Activated CD4-positive, alpha-beta T cell treated with anti-CD3 and anti-CD28 coated beads, Interleukin-10, Interleukin-2, amounts not matched to agents 100 ng/mL and 50 ng/mL, durations not matched to agents 16 hours and 8 hours (primary cell): Measurements from ENCODE around the gene NAALADL2.
"Not testable (repeated sequence)": the region's sequence is repeated elsewhere in the genome, so short reads cannot be mapped to it uniquely, and the experiment has no call there.

ENCODE experiments used
- DNase-seq: peaks from one replicate; pipeline ENCODE4 v3.0.0-alpha.2; 2020

The NAALADL2 gene

DNA sequence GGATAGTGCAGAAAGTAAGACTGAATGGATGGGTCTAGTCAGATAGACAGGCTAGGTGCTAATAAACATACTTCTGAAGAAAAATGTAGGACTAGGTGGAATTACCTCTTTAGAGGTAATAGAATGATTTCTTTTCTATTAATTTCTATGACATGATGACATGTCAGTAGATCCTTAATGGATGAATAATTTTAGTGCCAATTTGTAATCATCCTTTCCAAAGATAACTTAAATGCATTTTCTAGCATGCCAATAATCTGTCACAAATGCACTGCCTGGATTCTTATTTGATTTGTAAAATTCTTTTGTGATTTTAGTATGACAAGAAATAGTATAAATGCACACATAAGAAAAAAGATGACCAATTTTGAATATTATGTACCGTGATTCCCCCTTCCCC, 356.7 kb downstream of the NAALADL2 start:
- no peak for DNase-seq

DNA sequence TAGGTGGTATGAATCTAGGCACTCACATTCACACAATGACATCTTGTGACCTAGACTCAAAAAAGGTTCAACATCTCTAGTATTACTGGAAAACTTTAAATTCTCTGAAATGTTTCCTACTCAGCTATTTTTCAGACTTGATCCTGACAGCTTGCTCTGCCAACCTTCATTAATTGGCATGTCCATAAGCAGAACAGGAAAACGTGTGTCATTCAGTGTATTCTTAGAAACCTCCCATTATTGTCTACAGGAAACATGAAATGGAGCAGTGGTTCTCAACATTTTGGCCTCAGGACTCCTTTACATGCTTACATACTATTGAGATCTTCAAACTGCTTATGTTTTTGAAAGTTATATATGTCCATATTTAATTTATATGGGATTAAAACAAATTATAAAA, 363.2 kb downstream of the NAALADL2 start:
- DNase-seq, result no peak

DNA sequence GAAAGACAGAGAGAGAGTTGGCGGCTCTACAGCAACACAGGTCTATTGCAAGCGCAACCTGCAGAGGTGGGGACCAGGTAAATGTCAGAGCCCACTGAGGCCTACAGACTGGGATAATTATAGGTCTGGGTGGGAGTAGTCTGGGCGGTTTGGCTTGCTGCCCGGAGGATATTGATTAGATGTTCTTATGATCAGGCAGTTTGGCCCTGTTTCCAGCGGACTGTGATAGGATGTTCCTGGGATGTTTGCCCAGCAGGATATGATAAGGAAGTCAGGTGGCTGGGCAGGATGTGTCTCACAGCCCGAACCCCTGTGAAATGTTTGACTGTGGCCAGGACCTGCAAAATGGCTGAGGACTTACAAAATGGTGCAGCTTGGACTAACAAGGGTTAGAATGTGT, 364.9 kb downstream of the NAALADL2 start:
- no peak for DNase-seq

DNA sequence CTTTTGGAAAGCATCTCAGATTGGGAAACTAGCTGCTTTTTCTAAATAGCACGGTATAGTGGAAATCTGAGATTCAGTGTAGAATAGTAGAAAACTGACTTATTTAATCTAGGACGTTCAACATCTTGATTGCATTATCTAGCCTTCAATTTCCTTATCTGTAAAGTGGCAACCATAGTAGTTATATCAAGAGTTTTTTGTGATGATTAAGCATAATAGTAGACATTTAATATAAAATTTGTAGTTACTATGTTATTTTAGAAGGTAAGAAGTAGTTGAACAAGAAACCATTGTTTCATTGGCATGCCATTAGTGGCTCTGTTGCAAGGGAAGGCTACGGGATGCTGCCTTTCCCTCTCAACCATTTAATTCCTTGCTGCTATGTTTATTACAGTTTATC, 367.3 kb downstream of the NAALADL2 start:
- DNase-seq, result no peak

DNA sequence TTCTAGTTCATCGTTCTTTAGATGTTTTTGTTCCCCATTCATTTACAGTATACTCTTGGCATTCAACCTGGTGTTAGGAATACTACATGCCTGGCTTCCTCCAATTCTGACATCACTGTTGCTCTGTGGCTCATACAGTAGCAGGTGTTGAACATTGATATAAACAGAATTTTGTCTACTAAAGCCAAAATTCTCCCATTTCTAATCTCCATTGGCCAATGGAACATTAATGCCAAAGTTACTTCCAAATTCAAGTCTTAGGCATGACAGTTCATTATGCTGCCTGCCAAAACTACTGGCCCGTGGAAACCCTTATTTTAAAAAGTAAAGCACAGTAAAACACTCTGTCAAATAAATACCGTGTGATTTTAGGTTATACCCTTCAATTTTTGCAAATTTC, 368.0 kb downstream of the NAALADL2 start:
- DNase-seq, result no peak

DNA sequence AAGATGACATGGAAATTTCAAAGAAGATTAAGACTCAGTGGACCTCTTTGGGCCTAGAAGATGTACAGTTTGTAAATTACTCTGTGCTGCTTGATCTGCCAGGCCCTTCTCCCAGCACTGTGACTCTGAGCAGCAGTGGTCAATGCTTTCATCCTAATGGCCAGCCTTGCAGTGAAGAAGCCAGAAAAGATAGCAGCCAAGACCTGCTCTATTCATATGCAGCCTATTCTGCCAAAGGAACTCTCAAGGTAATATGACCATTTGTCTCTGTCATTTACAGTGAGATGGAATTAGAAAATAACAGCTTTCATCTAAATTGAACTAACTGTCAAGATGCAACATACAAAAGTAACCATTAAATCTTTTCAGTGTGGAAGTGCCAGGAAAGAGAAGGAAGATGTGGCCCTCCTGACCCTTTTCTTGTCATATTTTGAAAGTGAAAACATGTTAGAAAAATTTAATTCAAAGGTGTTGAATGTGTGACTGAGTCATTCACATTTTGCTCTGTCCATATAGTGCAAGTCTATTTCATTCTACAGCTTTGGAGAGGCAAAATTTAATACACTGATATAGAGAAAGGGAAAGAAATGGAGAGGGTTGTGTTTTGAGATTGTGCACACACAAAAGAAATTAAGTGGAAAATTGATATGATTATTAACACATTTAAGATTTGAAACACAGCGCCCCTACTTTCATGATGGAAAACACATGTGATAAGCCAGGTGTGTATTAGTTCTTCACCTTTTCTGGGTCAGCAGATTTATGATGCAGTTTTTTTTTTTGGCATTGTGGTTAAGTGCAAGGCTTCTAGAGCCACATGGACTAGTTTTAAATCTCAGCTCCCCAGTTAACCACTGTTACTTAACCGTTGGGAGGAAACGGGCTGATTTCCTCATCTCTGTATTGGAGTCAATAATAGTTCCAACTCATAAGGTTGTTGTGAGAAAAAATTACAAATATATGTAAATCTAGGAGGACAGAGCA, 375.1 kb downstream of the NAALADL2 start:
- DNase-seq, result no peak

DNA sequence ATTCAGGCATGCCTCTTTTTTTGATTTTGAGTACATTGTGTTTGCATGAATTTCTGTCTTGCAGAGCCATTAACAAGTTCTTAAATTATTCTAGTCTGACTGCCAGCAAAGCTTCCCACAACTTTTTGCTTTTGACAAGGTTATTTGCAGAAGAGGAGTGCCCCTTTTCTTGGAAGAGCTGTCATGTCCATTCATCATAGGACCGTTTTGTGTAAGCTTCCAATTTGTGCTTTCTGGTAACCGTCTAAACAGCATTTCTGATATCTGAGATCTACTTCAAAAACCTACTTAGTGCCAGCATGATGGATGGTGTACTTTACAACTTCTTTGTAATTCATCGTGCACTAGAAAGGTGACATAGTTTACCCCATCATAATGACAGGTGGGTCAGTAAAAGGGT, 379.7 kb downstream of the NAALADL2 start:
- DNase-seq, result no peak

DNA sequence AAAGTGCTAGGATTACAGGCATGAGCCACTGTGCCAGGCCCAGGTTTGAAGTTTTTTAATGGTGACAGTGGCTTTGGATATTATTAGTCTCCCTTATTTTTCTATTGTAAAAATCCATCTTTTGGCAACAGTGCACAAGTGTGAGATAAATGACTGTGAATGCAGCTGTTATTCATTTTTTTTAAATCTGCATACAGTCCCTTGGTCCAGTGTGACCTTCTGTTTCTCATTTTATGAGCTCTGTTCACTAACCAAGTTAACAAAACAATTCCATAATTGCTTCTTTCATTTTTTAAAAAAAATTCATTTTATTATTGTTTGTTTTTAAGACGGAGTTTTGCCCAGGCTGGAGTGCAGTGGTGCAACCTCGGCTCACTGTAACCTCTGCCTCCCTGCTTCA, 381.8 kb downstream of the NAALADL2 start:
- DNase-seq, result no peak

DNA sequence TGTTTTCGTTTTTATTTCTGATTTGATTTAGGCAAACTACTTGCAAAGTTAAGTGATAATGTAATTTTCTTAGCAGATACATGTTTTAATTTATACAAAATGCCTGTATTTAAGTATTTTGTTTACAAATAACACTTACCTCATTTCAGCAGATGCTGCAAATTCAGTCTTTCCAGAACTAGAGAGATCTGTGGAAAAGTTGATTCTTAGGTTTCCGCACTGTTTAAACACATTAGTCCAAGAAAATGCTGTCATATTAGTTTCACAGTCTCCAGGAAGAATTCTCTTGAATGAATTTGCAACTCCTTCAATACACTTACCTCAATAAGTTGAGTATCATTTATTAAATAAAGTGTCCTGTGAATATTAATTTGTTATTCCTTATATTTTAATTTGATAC, 383.1 kb downstream of the NAALADL2 start:
- no peak for DNase-seq

DNA sequence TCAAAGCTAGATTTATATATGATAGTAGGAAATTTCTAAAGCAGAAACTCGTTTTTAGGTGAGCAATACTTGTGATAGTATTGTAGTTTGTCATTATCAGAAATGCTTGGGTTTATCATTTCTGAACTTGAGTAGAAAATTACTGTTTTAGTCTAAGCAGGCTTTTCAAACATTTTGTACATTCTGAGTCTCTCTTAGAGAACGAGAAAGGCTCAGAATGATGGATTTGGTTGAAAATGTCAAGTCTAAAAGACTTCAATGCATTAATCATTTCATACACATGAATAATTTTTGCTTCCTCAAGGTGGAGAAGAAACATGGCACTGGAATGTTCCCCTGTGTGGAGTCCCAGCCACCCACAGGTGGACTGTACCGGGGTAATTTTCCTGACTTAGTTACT, 387.1 kb downstream of the NAALADL2 start:
- no peak for DNase-seq

DNA sequence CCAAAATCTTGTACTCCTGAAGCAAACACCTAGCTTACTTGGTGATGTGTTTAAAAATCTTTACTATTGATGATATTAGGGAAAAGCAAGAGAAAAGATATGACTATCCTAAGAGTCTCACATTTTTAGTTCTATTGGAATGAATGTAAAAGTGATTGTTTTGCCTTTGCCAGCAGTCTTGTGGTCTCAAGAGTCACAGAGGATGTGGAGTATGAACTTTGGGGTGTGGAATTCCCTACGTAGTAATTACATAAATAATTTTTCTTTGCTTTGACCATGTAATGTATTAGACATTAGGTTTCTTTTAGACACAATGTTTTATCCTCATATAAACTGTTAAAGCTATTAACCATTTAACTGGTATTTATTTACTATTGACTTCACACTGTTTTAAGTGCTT, 387.6 kb downstream of the NAALADL2 start:
- DNase-seq, result no peak

DNA sequence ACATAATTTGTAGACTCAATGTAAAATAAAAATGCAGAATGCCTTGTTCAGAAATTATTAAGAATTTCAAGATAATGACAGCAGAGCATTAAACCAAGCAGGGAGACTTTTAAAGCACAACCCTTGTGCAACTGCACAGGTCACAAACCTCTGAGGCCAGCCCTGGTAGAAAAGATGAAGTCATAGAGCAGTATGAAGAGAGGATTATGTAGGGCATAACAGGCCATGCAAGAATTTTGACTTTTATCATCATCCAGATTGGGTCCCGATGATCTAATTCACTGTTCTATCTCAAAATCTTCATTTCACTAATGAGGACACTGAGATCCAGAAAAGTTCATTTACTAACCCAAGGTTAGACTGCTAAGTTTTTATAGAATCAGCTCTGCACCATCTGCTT, 388.5 kb downstream of the NAALADL2 start:
- no peak for DNase-seq

DNA sequence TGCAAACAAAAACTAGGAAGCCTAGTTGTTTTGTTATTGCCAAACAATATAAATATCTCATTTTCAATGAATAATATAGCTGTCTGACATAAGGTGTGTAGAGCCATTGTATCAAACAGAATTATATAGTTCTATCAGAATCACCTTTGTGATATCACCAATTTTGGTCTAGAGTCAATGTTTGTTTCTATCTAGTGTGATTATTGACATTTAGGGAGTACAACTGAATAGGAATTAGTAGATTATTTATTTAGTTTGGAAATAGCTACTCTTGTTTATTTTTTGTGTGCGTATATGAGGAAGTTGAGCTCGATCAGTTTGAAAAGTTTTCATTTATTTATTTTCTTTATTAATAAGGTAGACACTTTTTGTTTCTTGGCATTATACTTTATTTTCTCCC, 389.7 kb downstream of the NAALADL2 start:
- no peak for DNase-seq

DNA sequence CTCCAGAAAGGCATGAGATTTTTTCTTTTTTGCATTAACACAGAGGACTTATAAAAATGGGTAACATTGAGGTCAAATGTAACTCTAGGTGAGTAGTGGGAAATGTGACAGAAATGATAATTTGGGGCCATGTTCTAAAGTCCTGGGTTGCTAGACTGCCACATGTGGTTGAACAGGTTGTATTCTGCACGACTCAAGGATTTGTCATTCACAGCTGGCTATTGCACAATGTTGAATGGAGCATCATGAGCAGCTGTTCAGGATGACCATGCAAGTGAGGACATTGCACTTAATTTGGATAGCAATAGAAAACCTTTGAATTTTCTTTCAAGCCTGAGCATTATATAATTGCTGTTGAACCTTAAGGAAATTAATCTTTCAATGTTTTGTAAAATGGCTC, 396.6 kb downstream of the NAALADL2 start:
- no peak for DNase-seq

DNA sequence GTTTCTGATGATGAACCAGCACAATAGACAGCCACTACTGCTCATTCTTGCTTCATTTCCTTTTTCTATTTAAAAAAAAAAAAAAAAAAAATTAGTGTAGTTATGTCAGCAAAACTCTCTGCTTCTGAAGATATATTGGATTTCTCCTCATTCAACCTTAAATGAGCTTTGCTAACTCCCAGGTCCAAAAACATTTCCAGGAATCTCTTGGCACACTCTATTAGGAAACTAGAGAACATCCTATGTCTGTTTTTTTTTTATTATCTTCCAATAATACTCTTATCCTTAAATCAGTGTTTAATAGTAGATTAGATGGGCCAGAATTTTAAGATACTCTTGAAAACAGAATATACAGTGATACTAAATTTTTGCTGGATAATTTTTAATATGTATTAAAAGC, 398.0 kb downstream of the NAALADL2 start:
- no peak for DNase-seq

DNA sequence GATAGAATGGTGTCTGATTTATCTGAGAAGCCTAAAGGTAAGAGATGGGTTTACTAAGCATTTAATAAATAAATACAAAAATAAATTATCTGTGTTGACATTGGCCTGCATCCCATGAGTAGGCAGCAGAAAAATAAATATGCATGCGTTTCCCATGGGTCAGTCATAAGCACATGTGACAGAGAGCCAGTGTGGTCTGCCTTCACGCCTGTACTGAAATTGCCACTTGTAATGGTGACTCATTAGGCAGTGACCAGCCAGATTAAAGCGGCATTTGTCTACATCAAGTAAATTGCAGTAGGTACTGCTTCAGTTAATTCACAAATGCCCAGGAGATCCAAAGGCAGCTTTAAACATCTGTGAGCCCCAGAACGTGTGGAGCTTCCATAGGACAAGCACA, 399.6 kb downstream of the NAALADL2 start:
- DNase-seq, result no peak

DNA sequence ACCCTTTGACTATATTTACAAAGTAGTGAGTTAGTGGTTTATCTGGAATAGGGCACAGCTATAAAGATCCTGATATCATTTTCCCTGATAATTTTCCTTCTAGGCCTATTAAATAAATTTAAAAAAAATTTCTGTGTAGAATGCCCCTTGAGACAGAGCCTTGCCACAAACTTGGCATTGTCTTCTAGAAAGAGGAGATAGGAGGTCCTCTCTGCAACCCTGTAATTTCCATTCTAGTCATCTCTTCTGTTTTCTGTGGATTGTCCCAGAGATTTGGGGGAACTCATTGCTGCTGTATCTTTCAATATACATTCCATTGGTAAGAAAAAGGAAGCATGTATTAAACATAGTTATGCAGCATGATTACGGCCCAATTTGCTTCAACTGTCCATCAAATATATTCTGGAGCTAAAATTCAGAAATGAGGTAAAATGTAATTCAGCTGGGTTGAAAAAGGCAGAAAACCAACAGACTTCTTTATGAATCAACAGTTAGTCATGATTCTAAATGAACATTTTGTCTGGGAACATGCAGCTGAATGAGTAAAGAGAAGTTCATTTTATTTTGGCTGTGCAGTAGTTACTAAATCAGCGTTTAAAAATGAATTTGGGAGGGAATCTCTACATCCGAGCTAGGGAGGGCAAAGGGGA, 401.1 kb downstream of the NAALADL2 start:
- DNase-seq, result no peak

DNA sequence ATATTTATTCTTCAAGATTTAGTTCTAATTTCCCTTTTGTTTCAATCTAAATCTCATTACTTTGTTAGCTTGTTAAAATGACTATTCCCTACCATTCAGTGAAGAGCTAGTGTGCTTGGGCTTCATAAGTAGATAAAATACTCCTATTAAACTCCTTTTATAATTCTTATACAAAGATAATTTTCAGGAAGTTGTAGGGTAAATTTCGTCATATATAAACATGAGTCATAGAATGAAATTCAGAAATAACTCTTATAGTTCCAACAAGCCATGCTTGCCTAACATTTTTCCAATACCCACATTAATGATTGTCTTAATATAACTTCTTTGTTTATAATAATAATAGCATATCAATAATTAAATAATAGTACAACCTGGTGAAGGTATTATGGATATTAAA, 407.3 kb downstream of the NAALADL2 start:
- DNase-seq, result no peak

DNA sequence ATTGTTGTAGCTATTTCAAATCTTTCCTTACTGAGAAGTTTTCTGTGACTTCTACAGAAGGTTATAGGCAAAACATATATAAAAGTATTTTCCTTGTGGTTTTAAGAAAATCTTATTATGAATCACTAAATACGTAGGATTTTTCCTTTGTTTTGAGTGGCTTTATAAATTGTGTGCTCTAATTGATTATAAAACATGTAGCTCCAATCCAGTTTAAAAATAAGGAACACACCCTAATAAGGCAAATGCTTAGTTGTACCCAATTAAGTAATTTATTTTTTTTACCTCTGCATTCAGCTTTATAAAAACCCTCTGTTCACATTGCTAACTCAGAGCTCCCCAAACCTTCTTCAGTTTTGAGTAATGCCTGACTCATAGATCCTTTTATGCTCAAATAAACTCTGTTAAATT, 408.0 kb downstream of the NAALADL2 start:
- peak; percentile 2 for DNase-seq

DNA sequence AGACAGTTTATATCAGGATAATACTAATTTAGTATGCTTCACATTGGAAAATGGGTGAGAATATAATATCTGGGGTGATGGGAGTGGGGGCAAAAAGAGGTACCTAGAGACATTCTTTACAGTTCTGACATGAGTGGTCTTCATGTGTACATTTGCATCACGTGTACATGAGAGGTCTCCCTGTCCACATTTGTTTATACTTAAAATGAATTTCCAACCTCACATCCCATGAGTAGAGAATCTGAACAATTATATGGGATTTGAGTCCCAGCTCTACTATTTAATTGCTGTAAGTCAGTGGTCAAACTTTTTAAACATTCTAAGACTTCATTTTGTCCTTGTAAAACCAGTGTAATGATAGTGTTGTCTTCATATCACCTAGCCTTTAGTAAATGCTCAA, 408.4 kb downstream of the NAALADL2 start:
- no peak for DNase-seq

DNA sequence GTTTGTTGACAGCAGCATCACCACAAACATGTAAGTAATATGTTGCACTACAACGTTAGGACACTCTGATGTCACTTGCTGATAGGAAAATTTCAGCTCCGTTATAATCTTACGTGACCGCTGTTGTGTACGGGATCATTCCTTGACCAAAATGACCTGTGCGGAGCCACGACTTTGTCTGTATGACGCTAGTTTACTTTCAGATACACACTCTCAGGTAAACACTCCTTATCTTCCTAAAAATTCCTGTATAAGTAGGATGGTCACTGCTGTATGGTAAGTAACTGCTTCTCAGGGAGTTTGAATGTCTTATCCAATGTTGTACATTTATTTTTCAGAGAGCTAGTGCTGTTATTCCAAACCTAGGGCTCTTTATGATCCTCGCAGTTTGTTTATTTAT, 410.3 kb downstream of the NAALADL2 start:
- DNase-seq, result no peak

DNA sequence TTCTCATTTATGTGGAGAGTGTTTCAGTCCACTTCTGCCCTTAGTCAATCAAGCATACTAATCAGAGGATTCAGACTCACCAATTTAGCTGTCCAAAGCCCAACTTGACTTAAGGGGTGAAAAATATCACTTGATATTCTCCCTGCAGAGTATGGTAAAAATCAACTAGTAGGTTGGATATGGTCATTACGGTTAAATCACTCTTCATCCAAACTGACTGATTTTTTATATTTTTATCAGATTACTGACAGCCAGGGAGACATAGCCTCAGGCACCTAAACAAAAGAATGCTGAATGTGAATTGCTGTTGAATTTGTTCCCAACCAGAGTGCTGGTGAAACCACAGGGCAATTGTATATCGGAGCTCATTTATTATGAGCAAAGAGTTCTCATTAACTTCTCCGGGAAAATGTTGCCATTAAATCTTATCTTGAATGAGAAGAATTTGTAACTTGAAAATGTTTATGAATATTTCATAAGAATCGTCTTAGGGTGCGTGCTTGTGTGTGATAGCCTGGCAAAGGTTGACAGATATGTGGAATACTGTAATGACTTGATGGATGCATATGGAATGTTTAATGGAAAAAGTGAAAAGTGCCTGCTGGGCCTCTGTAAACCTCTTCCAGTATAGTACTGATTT, 411.2 kb downstream of the NAALADL2 start:
- no peak for DNase-seq

DNA sequence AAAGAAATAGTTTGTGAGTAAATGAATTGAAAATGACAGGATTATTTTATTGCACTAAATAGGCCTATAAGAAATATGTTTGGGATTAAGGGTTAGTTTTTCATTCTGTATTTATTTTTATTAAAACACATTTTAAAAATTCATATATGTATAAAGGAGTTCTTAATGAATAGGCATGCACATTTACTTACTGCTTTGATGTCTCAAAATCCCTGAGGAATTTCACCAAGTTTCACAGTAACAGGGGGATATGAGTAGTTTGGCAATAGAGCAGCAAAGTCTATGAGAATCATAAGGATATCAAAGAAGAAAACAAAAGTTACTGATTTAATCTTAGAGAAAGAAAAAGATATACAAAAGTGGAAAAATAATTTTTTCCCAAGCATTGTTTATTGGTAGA, 411.7 kb downstream of the NAALADL2 start:
- no peak for DNase-seq

DNA sequence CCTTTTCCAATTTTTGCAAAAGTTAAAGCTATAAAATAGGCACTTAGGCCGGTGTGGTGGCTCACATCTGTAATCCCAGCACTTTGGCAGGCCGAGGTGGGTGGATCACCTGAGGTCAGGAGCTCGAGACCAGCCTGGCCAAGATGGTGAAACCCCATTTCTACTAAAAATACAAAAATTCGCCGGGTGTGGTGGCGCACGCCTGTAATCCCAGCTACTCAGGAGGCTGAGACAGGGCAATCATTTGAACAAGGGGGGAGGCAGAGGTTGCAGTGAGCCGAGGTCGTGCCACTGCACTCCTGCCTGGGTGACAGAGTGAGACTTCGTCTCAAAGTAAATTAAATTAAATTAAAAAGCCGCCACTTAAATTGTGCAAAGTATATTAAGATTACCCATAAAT, 412.3 kb downstream of the NAALADL2 start:
- not testable (repeated sequence) for DNase-seq
